HepG2 (cell line): ENCODE measurements around the gene ARHGAP45. TPM values are rescaled to one million over a fixed set of nuclear protein-coding genes. Genes with fewer than 3 reads are reported as not detected.

Experiments used
- ATAC-seq: fragments of 200-7000 bp; cut with Tn5 transposase; 3 replicates; pipeline ENCODE4 v1.9.1; 2020; ENCODE audit warnings: mild to moderate bottlenecking, moderate library complexity
- BruUV-seq: library from RNA; stranded (reverse); fragments of 400-500 nt; replicated peaks from 2 replicates; lab custom pipeline; 2021; lab: Mats Ljungman, UMichigan
- CTCF ChIA-PET: fragments of 300-600 bp; formaldehyde crosslinking; extraction: SDS; loops from one replicate; lab custom pipeline; 2021; ENCODE audit warnings: low total read pairs, inconsistent platforms, low intra/inter-chr PET ratio; lab: Yijun Ruan, JAX
- POLR2A ChIA-PET: fragments of 350-600 bp; sonication (Branson Sonifier 250); formaldehyde crosslinking; loops from one replicate; lab custom pipeline; 2020; ENCODE audit warnings: antibody characterized with exemption, inconsistent platforms; lab: Yijun Ruan, JAX
- DNase-seq: peaks from one replicate; pipeline ENCODE4 v3.0.0-alpha.2; 2015; ENCODE audit warnings: low spot score
- FAIRE-seq: peaks from 3 replicates; lab custom pipeline; 2011; peaks lifted over from hg19 to GRCh38; lab: Jason Lieb, UNC
- H2AFZ ChIP-seq: one replicate; pipeline ENCODE4 v1.6.1; 2011; ENCODE audit warnings: low read length, inconsistent platforms
- H3K27ac ChIP-seq: fragments of 300-600 bp; 3 replicates; pipeline ENCODE4 v1.8.0; 2011; ENCODE audit warnings: mixed run types, mild to moderate bottlenecking, mixed read lengths, low read length, inconsistent platforms; ENCODE audit not compliant: insufficient read depth; ENCODE audit errors: extremely low read length
- H3K27me3 ChIP-seq, 2 experiments: fragments of 200-600 bp in 1 of 2; 2 replicates in 1 of 2; 3 replicates in 1 of 2; pipeline versions ENCODE4 v1.6.0 to v1.8.0; 2011; ENCODE audit warnings: low read length in 2 of 2, mild to moderate bottlenecking in 2 of 2, moderate library complexity in 2 of 2, inconsistent platforms in 1 of 2; ENCODE audit not compliant: insufficient read depth in 2 of 2, control insufficient read depth in 1 of 2
- H3K36me3 ChIP-seq, 2 experiments: fragments of 200-600 bp in 1 of 2; replicated peaks in 1 of 2; 2 replicates in 1 of 2; 3 replicates in 1 of 2; pipeline versions ENCODE4 v1.5.1 to v1.8.0; 2011; ENCODE audit warnings: low read length in 2 of 2, inconsistent platforms in 1 of 2; ENCODE audit not compliant: insufficient read depth in 2 of 2, control insufficient read depth in 1 of 2
- H3K4me1 ChIP-seq: 2 replicates; pipeline ENCODE4 v1.5.1; 2012; ENCODE audit warnings: low read length, inconsistent platforms; ENCODE audit not compliant: insufficient read depth
- H3K4me2 ChIP-seq: 2 replicates; pipeline ENCODE4 v1.6.0; 2011; ENCODE audit warnings: low read depth, low read length, inconsistent platforms
- H3K4me3 ChIP-seq, 3 experiments: fragments of 200-600 bp in 1 of 3; sonication (generic), shearing (Covaris generic) in 1 of 3; replicated peaks in 1 of 3; 2 replicates each; pipeline ENCODE4 v1.5.1; 2011 to 2016; ENCODE audit warnings: low read length in 3 of 3, inconsistent platforms in 2 of 3, low read depth in 2 of 3, mild to moderate bottlenecking in 2 of 3, control low read depth in 1 of 3, mixed read lengths in 1 of 3; ENCODE audit not compliant: insufficient read depth in 1 of 3
- H3K79me2 ChIP-seq: one replicate; pipeline ENCODE4 v1.6.1; 2011; ENCODE audit warnings: low read length, inconsistent platforms; ENCODE audit not compliant: insufficient read depth
- H3K9ac ChIP-seq: 2 replicates; pipeline ENCODE4 v1.6.0; 2011; ENCODE audit warnings: mild to moderate bottlenecking, low read depth, low read length, inconsistent platforms; ENCODE audit not compliant: insufficient read depth
- H3K9me3 ChIP-seq: 2 replicates; pipeline ENCODE4 v1.5.1; 2012; ENCODE audit warnings: mild to moderate bottlenecking, low read length
- H4K20me1 ChIP-seq: 2 replicates; pipeline ENCODE4 v1.6.0; 2011; ENCODE audit warnings: inconsistent platforms, mild to moderate bottlenecking, low read length, moderate library complexity; ENCODE audit not compliant: insufficient read depth
- ARNT2 ChIP-seq: sonication (generic); formaldehyde crosslinking; IDR thresholded peaks from 2 replicates; pipeline ENCODE4 v1.8.0; 2022; ENCODE audit warnings: mild to moderate bottlenecking, low read depth, missing genetic modification reagents, moderate library complexity
- CBX2 ChIP-seq, 2 experiments: fragments of 200-600 bp in 1 of 2; sonication (generic); formaldehyde crosslinking in 1 of 2; IDR thresholded peaks; 2 replicates each; pipeline versions ENCODE4 v1.7.0 to v1.8.1; 2018 to 2022; ENCODE audit warnings: low read depth in 2 of 2, low read length in 1 of 2, mild to moderate bottlenecking in 1 of 2, missing genetic modification reagents in 1 of 2
- CBX5 ChIP-seq: sonication (generic); formaldehyde crosslinking; IDR thresholded peaks from 2 replicates; pipeline ENCODE4 v1.4.0; 2020; ENCODE audit warnings: missing genetic modification reagents, borderline replicate concordance
- HMGXB3 ChIP-seq: sonication (generic); formaldehyde crosslinking; IDR thresholded peaks from 2 replicates; pipeline ENCODE4 v1.4.0; 2020; ENCODE audit warnings: missing genetic modification reagents, borderline replicate concordance
- KLF16 ChIP-seq, 2 experiments: sonication (generic) in 1 of 2; formaldehyde crosslinking in 1 of 2; IDR thresholded peaks; 2 replicates each; pipeline versions ENCODE4 v1.6.1 to v1.8.0; 2016 to 2023; ENCODE audit warnings: missing genetic modification reagents in 2 of 2, missing compliant biosample characterization in 1 of 2
- MED13 ChIP-seq: sonication (generic); formaldehyde crosslinking; IDR thresholded peaks from 2 replicates; pipeline ENCODE4 v1.5.0; 2020; ENCODE audit warnings: missing genetic modification reagents
- MEIS1 ChIP-seq: sonication (generic); formaldehyde crosslinking; IDR thresholded peaks from 2 replicates; pipeline ENCODE4 v1.9.0; 2021; ENCODE audit warnings: mild to moderate bottlenecking, missing genetic modification reagents, moderate library complexity, borderline replicate concordance
- NFYB ChIP-seq: sonication (generic); formaldehyde crosslinking; IDR thresholded peaks from 2 replicates; pipeline ENCODE4 v1.4.0; 2020; ENCODE audit warnings: missing genetic modification reagents
- POLR2G ChIP-seq: fragments of 200-400 bp; formaldehyde crosslinking; IDR thresholded peaks from 2 replicates; pipeline ENCODE4 v1.6.1; 2018; ENCODE audit warnings: mild to moderate bottlenecking, low read depth, low read length, moderate library complexity
- RXRA ChIP-seq: sonication (generic); formaldehyde crosslinking; IDR thresholded peaks from 2 replicates; pipeline ENCODE4 v1.5.1; 2020; ENCODE audit warnings: missing genetic modification reagents
- SP1 ChIP-seq, 2 experiments: fragments of 450-650 bp in 1 of 2; sonication (generic) in 1 of 2; formaldehyde crosslinking in 1 of 2; IDR thresholded peaks; 2 replicates each; pipeline versions ENCODE4 v1.4.0 to v1.6.1; 2016 to 2020; ENCODE audit warnings: missing genetic modification reagents in 1 of 2
- ZBTB2 ChIP-seq: sonication (generic); formaldehyde crosslinking; IDR thresholded peaks from 2 replicates; pipeline ENCODE4 v1.8.0; 2022; ENCODE audit warnings: low read depth, missing genetic modification reagents
- ZFY ChIP-seq: sonication (generic); formaldehyde crosslinking; IDR thresholded peaks from 2 replicates; pipeline ENCODE4 v1.4.0; 2020; ENCODE audit warnings: missing genetic modification reagents
- ZNF557 ChIP-seq: sonication (generic); formaldehyde crosslinking; IDR thresholded peaks from 2 replicates; pipeline ENCODE4 v1.4.0; 2020; ENCODE audit warnings: missing genetic modification reagents
- ZNF563 ChIP-seq: sonication (generic); formaldehyde crosslinking; IDR thresholded peaks from 2 replicates; pipeline ENCODE4 v1.8.0; 2022; ENCODE audit warnings: mild to moderate bottlenecking, moderate library complexity, missing genetic modification reagents
- ZNF670 ChIP-seq: sonication (generic); formaldehyde crosslinking; IDR thresholded peaks from 2 replicates; pipeline ENCODE4 v1.8.0; 2022; ENCODE audit warnings: mild to moderate bottlenecking, missing genetic modification reagents, borderline replicate concordance
- ZSCAN31 ChIP-seq: sonication (generic); formaldehyde crosslinking; IDR thresholded peaks from 2 replicates; pipeline ENCODE4 v1.5.0; 2020; ENCODE audit warnings: low read depth, mild to moderate bottlenecking, missing genetic modification reagents
- WGBS: methylation state at CpG from one replicate; pipeline ENCODE4 v1.1.6; 2017; ENCODE audit warnings: low lambda C conversion rate; 5-methylcytosine and 5-hydroxymethylcytosine counted together
- in situ Hi-C: cut with HindIII; loops from 2 replicates; pipeline ENCODE4 v1.10.0; 2017; ENCODE audit warnings: low pct_unique_long_range_greater_than_20kb; ENCODE audit not compliant: extremely low pct_ligation_motif_present
- intact Hi-C: fragments of 100-400 bp; cut with micrococcal nuclease; formaldehyde crosslinking; loops from one replicate; pipeline ENCODE4 v1.10.0; 2022; ENCODE audit not compliant: unreplicated experiment
- polyA plus RNA-seq, 8 experiments: library from polyadenylated mRNA; depleted of rRNA in 3 of 8; stranded (reverse) in 7 of 8; unstranded in 1 of 8; fragments of >200 nt; fragmentation: Illumina TruSeq in 4 of 8; extraction: Trizol in 4 of 8; gene quantifications; 2 replicates each; pipeline versions ENCODE4 v1.2.1 to v1.2.3, GENCODE V29; 2011 to 2016; ENCODE audit warnings: low read depth in 4 of 8, missing spikeins in 1 of 8, mixed read lengths in 1 of 8; ENCODE audit not compliant: insufficient read depth in 1 of 8
- total RNA-seq, 5 experiments: library from RNA; depleted of rRNA; stranded (reverse); fragments of >200 nt; fragmentation: Illumina TruSeq; extraction: Trizol; gene quantifications; 2 replicates each; pipeline ENCODE4 v1.2.3, GENCODE V29; 2016; ENCODE audit warnings: low read depth in 1 of 5

ARHGAP45 gene
- total and polyA plus RNA-seq, 2 of the 13 experiments (the other 11 are each of a cell fraction or from before 2014, with no cell fraction given), result 0.84 to 32.0 TPM

DNA sequence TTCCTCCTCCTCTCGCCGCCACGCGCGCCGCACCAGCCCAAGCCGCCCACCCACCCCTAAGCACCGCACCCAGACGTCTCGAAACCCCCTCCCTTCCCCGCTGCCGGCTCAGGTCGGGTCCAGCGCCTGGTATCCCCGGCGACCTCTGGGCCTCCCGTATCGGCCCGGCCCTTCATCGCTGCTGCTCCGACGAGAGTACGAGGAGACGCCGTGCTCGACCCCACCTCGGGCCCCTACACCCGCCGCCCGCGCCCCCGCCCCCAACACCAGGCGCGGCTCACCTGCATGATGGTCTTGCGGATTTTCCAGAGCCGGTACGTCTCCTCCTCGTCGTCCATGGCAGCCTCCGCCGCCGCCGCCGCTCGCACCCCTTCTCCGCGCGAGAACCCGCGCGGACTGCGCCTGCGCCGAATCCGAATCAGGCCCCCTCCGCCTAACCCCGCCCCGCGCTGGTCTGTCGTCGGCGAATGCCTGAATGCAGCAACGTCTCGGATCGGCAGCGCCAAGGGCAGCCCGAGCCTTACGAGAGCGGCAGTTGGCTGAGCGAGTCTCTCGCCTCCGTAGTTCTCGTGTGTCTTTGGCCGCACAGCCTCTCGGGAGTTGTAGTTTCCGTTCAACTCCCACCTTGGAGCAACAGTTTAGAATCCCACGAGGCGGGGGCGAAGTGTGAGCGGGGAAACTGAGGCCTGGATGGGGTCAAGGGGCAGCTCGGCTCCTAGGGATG, 28.2 kb downstream of the ARHGAP45 start, which contains the start of gene POLR2E:
Gene POLR2E (minus strand): TSS at position 398 of the 724 bp plus-strand sequence. CDS start 60 bp downstream, at position 338.
- H2AFZ ChIP-seq, result no peak within 1 kb of the TSS
- H3K4me3 ChIP-seq, result peak within 1 kb of the TSS; percentile 91 to 99 (median 97)
- peak within 1 kb of the TSS; percentile 57 for H3K27ac ChIP-seq
- H3K4me2 ChIP-seq, result peak within 1 kb of the TSS; percentile 89
- DNase-seq (peak; percentile 94), ATAC-seq (peak; percentile 73), FAIRE-seq (peak; percentile 93)
- BruUV-seq, result no TSS peak
- H3K27me3 ChIP-seq, result no peaks in the 10 kb centered on the region; a peak in 1 of 5 replicates
- in situ Hi-C loops (no loop called here), intact Hi-C loops (loop anchor here (5.0 kb wide), 1 partner anchor 617 kb away; no protein-coding TSS in a partner anchor)
- H3K79me2 ChIP-seq, result peaks cover 30% of the 10 kb centered on the region
- peaks cover 16% of the 10 kb centered on the region for H4K20me1 ChIP-seq
- no peaks in the 10 kb centered on the region for H3K9me3 ChIP-seq
- H3K9ac ChIP-seq, result peak within 1 kb of the TSS; percentile 92
- no CpG with 5 or more reads among the region's 81 CpGs for WGBS
- ChIA-PET CTCF (no interaction called here), POLR2A (interaction anchor here (2.6 kb wide), 1 partner anchor 8 kb away, joined by 9 read pairs; no protein-coding TSS in a partner anchor)
- peaks cover 8 to 21% of the 10 kb centered on the region in 2 experiments for H3K36me3 ChIP-seq
- H3K4me1 ChIP-seq, result peaks cover 55% of the 10 kb centered on the region
- TF ChIP-seq ZSCAN31 (CRISPR knock-in tag) (peak; percentile 87; the same call in 1 of the 2 replicates), ZNF557 (CRISPR knock-in tag) (0 out of 2 replicates have a peak, but pooled peaks have one; percentile 30), ZNF670 (peak; percentile 49; the same call in 1 of the 2 replicates), CBX2 (IDR thresholded peaks at IDR 0.05; ENCODE audit: low read depth, low read length) (no peak), CBX2 (CRISPR knock-in tag; IDR thresholded peaks at IDR 0.05; ENCODE audit: low read depth) (0 out of 2 replicates have a peak, but pooled peaks have one; percentile 27), RXRA (peak; percentile 53), MED13 (CRISPR knock-in tag) (peak; percentile 74; the same call in 1 of the 2 replicates), MEIS1 (no peak), ZBTB2 (peak; percentile 38; the same call in 1 of the 2 replicates), HMGXB3 (peak; percentile 84), SP1 (IDR thresholded peaks at IDR 0.05) (no peak), SP1 (CRISPR knock-in tag; IDR thresholded peaks at IDR 0.05) (peak; percentile 91), CBX5 (CRISPR knock-in tag) (peak; percentile 55; the same call in 1 of the 2 replicates), NFYB (CRISPR knock-in tag) (peak; percentile 81), POLR2G (peak; percentile 91), ZNF563 (CRISPR knock-in tag) (0 out of 2 replicates have a peak, but pooled peaks have one; percentile 22), ZFY (CRISPR knock-in tag) (peak; percentile 71), ARNT2 (CRISPR knock-in tag) (peak; percentile 97), KLF16 (CRISPR knock-in tag; IDR thresholded peaks at IDR 0.05) (peak in 1 of 2 experiments; percentile 60; a peak in 1 of 4 replicates)
